ENCODE measurements around the gene SLC5A11.

DNA sequence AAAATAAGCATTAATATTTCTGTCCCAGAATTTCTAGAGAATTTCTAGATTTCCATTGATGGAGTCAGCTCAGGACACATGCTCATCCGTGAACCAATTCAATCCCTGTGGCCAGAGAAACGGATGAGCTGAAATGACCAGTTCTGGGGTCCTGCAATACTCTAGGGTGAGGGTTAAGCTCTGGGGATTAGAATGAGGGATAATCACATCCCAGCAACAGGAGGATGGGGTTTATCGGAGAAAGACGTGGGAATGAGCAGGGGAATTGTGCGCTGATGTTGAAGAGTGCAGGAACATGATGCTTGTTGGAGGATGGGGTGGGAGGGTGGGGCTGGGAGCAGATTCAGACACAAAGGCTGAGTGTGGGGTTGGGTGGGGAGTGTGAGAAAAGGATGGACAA lies 64.1 kb downstream of the SLC5A11 start:
- TF ChIP-seq YY1 (IDR thresholded peaks at IDR 0.05) = no peak
- TF ChIP-seq, protein P1, sequence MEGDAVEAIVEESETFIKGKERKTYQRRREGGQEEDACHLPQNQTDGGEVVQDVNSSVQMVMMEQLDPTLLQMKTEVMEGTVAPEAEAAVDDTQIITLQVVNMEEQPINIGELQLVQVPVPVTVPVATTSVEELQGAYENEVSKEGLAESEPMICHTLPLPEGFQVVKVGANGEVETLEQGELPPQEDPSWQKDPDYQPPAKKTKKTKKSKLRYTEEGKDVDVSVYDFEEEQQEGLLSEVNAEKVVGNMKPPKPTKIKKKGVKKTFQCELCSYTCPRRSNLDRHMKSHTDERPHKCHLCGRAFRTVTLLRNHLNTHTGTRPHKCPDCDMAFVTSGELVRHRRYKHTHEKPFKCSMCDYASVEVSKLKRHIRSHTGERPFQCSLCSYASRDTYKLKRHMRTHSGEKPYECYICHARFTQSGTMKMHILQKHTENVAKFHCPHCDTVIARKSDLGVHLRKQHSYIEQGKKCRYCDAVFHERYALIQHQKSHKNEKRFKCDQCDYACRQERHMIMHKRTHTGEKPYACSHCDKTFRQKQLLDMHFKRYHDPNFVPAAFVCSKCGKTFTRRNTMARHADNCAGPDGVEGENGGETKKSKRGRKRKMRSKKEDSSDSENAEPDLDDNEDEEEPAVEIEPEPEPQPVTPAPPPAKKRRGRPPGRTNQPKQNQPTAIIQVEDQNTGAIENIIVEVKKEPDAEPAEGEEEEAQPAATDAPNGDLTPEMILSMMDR (IDR thresholded peaks at IDR 0.05; ENCODE audit: low read depth, low read length, missing input control) = no peak

Data from liver (tissue), 2 donors.